GM12878 (cell line): Measurements from ENCODE around the gene TCERG1L. TPM values are rescaled to one million over a fixed set of nuclear protein-coding genes. Genes with fewer than 3 reads are reported as not detected.

Experiments
- ATAC-seq: fragments of 200-7000 bp; cut with Tn5 transposase; 3 replicates; pipeline ENCODE4 v1.9.1; 2020; ENCODE audit warnings: mild to moderate bottlenecking, moderate library complexity
- BruUV-seq: library from RNA; stranded (reverse); fragments of 400-500 nt; replicated peaks from 2 replicates; lab custom pipeline; 2021; lab: Mats Ljungman, UMichigan
- CTCF ChIA-PET: fragments of 300-600 bp; sonication (Branson Sonifier 250); formaldehyde crosslinking; extraction: SDS; loops from one replicate; lab custom pipeline; 2021; ENCODE audit warnings: inconsistent platforms; lab: Yijun Ruan, JAX
- POLR2A ChIA-PET: fragments of 350-600 bp; formaldehyde crosslinking; extraction: SDS; loops from one replicate; lab custom pipeline; 2021; ENCODE audit warnings: inconsistent platforms; lab: Charles Lee
- RAD21 ChIA-PET: fragments of 300-600 bp; sonication (Branson Sonifier 250); formaldehyde crosslinking; loops from one replicate; lab custom pipeline; 2023; ENCODE audit warnings: antibody characterized with exemption; ENCODE audit not compliant: unreplicated experiment; lab: Charles Lee
- SMC1A ChIA-PET: fragments of 300-600 bp; sonication (Branson Sonifier 250); formaldehyde crosslinking; loops from one replicate; lab custom pipeline; 2023; ENCODE audit not compliant: unreplicated experiment, uncharacterized antibody; lab: Charles Lee
- DNase-seq: peaks from one replicate; pipeline ENCODE4 v3.0.0-alpha.2; 2011; ENCODE audit warnings: low read depth, low spot score
- FAIRE-seq: peaks from 3 replicates; lab custom pipeline; 2011; peaks lifted over from hg19 to GRCh38; lab: Jason Lieb, UNC
- H2AFZ ChIP-seq: 2 replicates; pipeline ENCODE4 v1.6.0; 2011; ENCODE audit warnings: low read depth, low read length, control low read depth; ENCODE audit not compliant: control insufficient read depth
- H3K27ac ChIP-seq: 2 replicates; pipeline ENCODE4 v1.5.1; 2011; ENCODE audit warnings: control low read depth; ENCODE audit not compliant: control insufficient read depth, insufficient read depth
- H3K27me3 ChIP-seq, 2 experiments: replicated peaks in 1 of 2; 2 replicates each; pipeline versions ENCODE4 v1.6.0 to v1.6.1; 2011; ENCODE audit warnings: low read length in 1 of 2; ENCODE audit not compliant: control insufficient read depth in 2 of 2, insufficient read depth in 2 of 2
- H3K36me3 ChIP-seq, 2 experiments: 2 replicates each; pipeline ENCODE4 v1.5.1; 2011; ENCODE audit warnings: low read length in 1 of 2; ENCODE audit not compliant: control insufficient read depth in 2 of 2, insufficient read depth in 2 of 2
- H3K4me1 ChIP-seq: 2 replicates; pipeline ENCODE4 v1.6.1; 2011; ENCODE audit warnings: mild to moderate bottlenecking, low read length, moderate library complexity, mixed read lengths; ENCODE audit not compliant: control insufficient read depth, insufficient read depth
- H3K4me2 ChIP-seq: 2 replicates; pipeline ENCODE4 v1.6.0; 2011; ENCODE audit warnings: control low read depth; ENCODE audit not compliant: control insufficient read depth, insufficient read depth
- H3K4me3 ChIP-seq: fragments of 200-600 bp; sonication (generic); 2 replicates; pipeline ENCODE4 v1.5.1; 2016
- H3K79me2 ChIP-seq: 2 replicates; pipeline ENCODE4 v1.6.0; 2011; ENCODE audit warnings: low read length; ENCODE audit not compliant: control insufficient read depth, insufficient read depth
- H3K9ac ChIP-seq: 2 replicates; pipeline ENCODE4 v1.8.0; 2011; ENCODE audit warnings: low read length, control low read depth, mixed read lengths; ENCODE audit not compliant: control insufficient read depth, insufficient read depth
- H3K9me3 ChIP-seq: replicated peaks from 3 replicates; pipeline ENCODE4 v1.5.1; 2011; ENCODE audit warnings: mild to moderate bottlenecking, low read length; ENCODE audit not compliant: control insufficient read depth, insufficient read depth
- H4K20me1 ChIP-seq: 2 replicates; pipeline ENCODE4 v1.6.0; 2011; ENCODE audit not compliant: control insufficient read depth, insufficient read depth
- CBFB ChIP-seq: IDR thresholded peaks from 2 replicates; pipeline ENCODE4 v1.6.1; 2016; ENCODE audit warnings: antibody characterized with exemption, low read depth
- CBX5 ChIP-seq: sonication (generic); IDR thresholded peaks from 2 replicates; pipeline ENCODE4 v1.6.1; 2016; ENCODE audit warnings: low read depth, moderate library complexity, mild to moderate bottlenecking, inconsistent platforms
- CREB1 ChIP-seq: IDR thresholded peaks from 2 replicates; pipeline ENCODE4 v1.6.1; 2012; ENCODE audit warnings: low read depth, mild to moderate bottlenecking, inconsistent platforms
- E4F1 ChIP-seq: fragments of 450-650 bp; IDR thresholded peaks from 2 replicates; pipeline ENCODE4 v1.6.1; 2018; ENCODE audit warnings: borderline replicate concordance, mild to moderate bottlenecking; ENCODE audit not compliant: partially characterized antibody
- GABPA ChIP-seq: IDR thresholded peaks from 2 replicates; pipeline ENCODE4 v1.6.1; 2014; ENCODE audit warnings: antibody characterized with exemption, low read depth, mild to moderate bottlenecking, inconsistent platforms
- IKZF2 ChIP-seq, 2 experiments: fragments of 450-650 bp; IDR thresholded peaks; 2 replicates each; pipeline ENCODE4 v1.6.1; 2017; ENCODE audit warnings: mild to moderate bottlenecking in 2 of 2, moderate library complexity in 2 of 2
- PML ChIP-seq: IDR thresholded peaks from 2 replicates; pipeline ENCODE4 v1.6.1; 2012; ENCODE audit warnings: low read length, inconsistent platforms
- RCOR1 ChIP-seq: conservative IDR thresholded peaks from 2 replicates; pipeline ENCODE4 v1.6.1; 2012; ENCODE audit warnings: low read depth, low read length, improper control_type of control experiment
- RUNX3 ChIP-seq: IDR thresholded peaks from 2 replicates; pipeline ENCODE4 v1.6.1; 2012; ENCODE audit warnings: low read length, inconsistent platforms
- SRF ChIP-seq, 2 experiments: IDR thresholded peaks; 2 replicates each; pipeline ENCODE4 v1.6.1; 2011; ENCODE audit warnings: low read depth in 2 of 2, low read length in 2 of 2, mild to moderate bottlenecking in 1 of 2, moderate library complexity in 1 of 2
- SUZ12 ChIP-seq: fragments of 200-600 bp; sonication (generic); IDR thresholded peaks from one replicate; pipeline ENCODE4 v1.6.1; 2018; ENCODE audit warnings: antibody characterized with exemption, mild to moderate bottlenecking; ENCODE audit not compliant: unreplicated experiment
- ZBED1 ChIP-seq: IDR thresholded peaks from 2 replicates; pipeline ENCODE4 v1.6.1; 2016; ENCODE audit warnings: borderline replicate concordance
- WGBS: methylation state at CpG from one replicate; pipeline ENCODE4 v1.1.6; 2016; ENCODE audit warnings: low lambda C conversion rate; ENCODE audit not compliant: insufficient replicate concordance, insufficient coverage; ENCODE audit errors: missing lambda C conversion rate; 5-methylcytosine and 5-hydroxymethylcytosine counted together
- in situ Hi-C: fragments of 300-500 bp; cut with MboI; formaldehyde crosslinking; loops from 9 replicates; pipeline ENCODE4 v1.14.3; 2018; ENCODE audit warnings: mixed read lengths
- intact Hi-C: fragments of 100-400 bp; cut with micrococcal nuclease; formaldehyde crosslinking; loops from one replicate; pipeline ENCODE4 v1.14.2; 2022; ENCODE audit not compliant: unreplicated experiment
- polyA plus RNA-seq, 11 experiments: library from polyadenylated mRNA; depleted of rRNA in 4 of 11; unstranded in 6 of 11; stranded (reverse) in 5 of 11; fragments of >200 nt; fragmentation: Nextera tagmentation in 4 of 11; fragmentation: Illumina TruSeq in 1 of 11; extraction: Ambion mirVana in 4 of 11; extraction: Trizol in 1 of 11; gene quantifications; 1 replicate in 1 of 11; 2 replicates in 10 of 11; pipeline versions ENCODE4 v1.2.1 to v1.2.3, GENCODE V29; 2011 to 2016; ENCODE audit warnings: inconsistent platforms in 2 of 11, missing spikeins in 2 of 11, low read depth in 1 of 11
- total RNA-seq, 4 experiments: library from RNA; depleted of rRNA in 3 of 4; stranded (reverse); fragments of >200 nt in 3 of 4; fragmentation: Illumina TruSeq in 1 of 4; extraction: Trizol in 1 of 4; gene quantifications; 2 replicates each; pipeline versions ENCODE4 v1.2.1 to v1.2.3, GENCODE V29; 2013 to 2021

Gene TCERG1L
- total and polyA plus RNA-seq, 10 of the 15 experiments (the other 5 are each of a cell fraction or from before 2014, with no cell fraction given) = not detected

- TF ChIP-seq E4F1 (no peak), IKZF2 (IDR thresholded peaks at IDR 0.05) (no peak), CBFB (no peak)
These were observed 146.4 kb downstream of the TCERG1L start (continued) for GRCh38 chr10:131165092-131165491.

DNA sequence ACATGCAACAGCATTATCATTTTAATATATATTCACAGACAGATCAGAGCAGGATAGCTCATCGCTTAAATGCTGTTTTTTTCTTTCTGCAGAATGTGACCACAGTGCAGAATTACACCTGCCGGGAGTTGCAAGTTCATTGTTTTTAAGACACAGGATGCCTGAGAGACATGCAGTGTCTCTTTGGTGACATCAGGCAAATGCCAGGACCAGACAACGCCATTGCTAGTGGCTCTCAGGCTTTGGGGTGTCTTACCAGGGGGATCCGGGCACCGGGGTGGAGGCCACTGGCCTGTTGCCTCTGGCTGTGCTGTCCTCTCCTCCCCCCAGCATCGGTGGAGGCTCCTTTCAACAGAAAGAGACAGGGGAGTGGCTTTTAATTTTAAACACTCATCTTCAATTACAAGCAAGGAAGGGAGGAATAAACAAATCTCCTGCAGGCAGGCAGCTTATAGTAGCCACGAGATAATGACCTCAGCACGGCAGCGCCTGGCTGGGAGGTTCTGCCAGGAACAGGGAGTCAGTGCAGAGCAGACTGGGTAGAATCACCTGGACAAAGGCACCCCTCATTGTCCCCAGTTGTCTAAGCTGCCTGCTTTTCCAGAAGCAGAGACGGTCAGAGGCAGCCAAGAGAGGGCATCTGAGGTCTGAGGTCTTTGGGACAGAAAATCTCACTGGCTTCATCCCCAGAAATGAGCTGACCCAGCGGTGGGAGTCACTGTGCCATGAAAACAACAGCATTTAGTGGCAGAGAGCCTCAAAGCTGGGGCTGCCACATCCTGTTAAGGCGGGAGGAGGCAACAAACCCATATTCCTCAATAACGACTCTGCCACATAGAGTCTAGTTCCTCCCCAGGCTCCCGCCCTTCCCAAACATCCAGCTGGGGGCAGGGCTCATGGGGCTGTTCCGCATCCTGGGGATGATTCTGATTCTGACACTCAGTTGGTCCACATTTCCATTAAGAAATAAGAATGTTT, 148.4 kb downstream of the TCERG1L start:
- ChIA-PET CTCF (no interaction called here), SMC1A (no interaction called here)

More for the DNA sequence above, 148.4 kb downstream of the TCERG1L start:
- Histone ChIP-seq H3K9me3 (no peaks in the 10 kb centered on the region; the same call in 2 of the 3 replicates), H3K9ac (no peak overlapping the region), H3K27ac (no peak overlapping the region), H4K20me1 (no peaks in the 10 kb centered on the region), H3K79me2 (no peaks in the 10 kb centered on the region), H3K4me3 (no peak overlapping the region), H3K4me1 (no peaks in the 10 kb centered on the region), H3K4me2 (no peak overlapping the region), H2AFZ (no peak overlapping the region), H3K36me3 (no peaks in the 10 kb centered on the region), H3K27me3 (no peaks in the 10 kb centered on the region)
- TF ChIP-seq SRF (IDR thresholded peaks at IDR 0.05; ENCODE audit: low read depth in 2 of 2, low read length in 2 of 2) (no peak), RUNX3 (no peak), RCOR1 (no peak), CREB1 (no peak), GABPA (no peak), ZBED1 (no peak), PML (no peak), SUZ12 (no peak), CBX5 (no peak)
- 35% methylated on average over 15 of the region's 15 CpGs for WGBS
- DNase-seq (no peak), FAIRE-seq (no peak), ATAC-seq (no peak)
- POLR2A ChIA-PET = no interaction called here
- RAD21 ChIA-PET = no interaction called here
- intact Hi-C loops (no loop called here), in situ Hi-C loops (no loop called here)
- BruUV-seq = no TSS peak
